Thoracic aorta (tissue), 2 donors: ENCODE results near the gene UGT1A6. TPM values are rescaled to one million over a fixed set of nuclear protein-coding genes. Genes with fewer than 3 reads are reported as not detected.
"Not testable (repeated sequence)": the region's sequence is repeated elsewhere in the genome, so short reads cannot be mapped to it uniquely, and the experiment has no call there.

Experiments used
- ATAC-seq: fragments of 150-250 bp; one replicate; pipeline ENCODE4 v1.8.0; 2017; ENCODE audit warnings: low read depth; ENCODE audit not compliant: insufficient number of reproducible peaks, low FRiP score
- DNase-seq: peaks from one replicate; pipeline ENCODE4 v3.0.0-alpha.2; 2020; ENCODE audit warnings: low spot score
- H3K27ac ChIP-seq, 2 donors: fragments of 200-600 bp; sonication (generic); 1 replicate in 1 of 2; 2 replicates in 1 of 2; pipeline ENCODE4 v1.5.1; 2016; ENCODE audit warnings: mild to moderate bottlenecking in 2 of 2, moderate library complexity in 2 of 2
- H3K27me3 ChIP-seq: fragments of 200-600 bp; sonication (generic); replicated peaks from 2 replicates; pipeline ENCODE4 v1.6.0; 2016; ENCODE audit warnings: mild to moderate bottlenecking; ENCODE audit not compliant: insufficient read depth
- H3K36me3 ChIP-seq: fragments of 200-600 bp; sonication (generic); one replicate; pipeline ENCODE4 v1.5.1; 2016
- H3K4me1 ChIP-seq, 2 donors: fragments of 200-600 bp; sonication (generic); 1 replicate in 1 of 2; 2 replicates in 1 of 2; pipeline versions ENCODE4 v1.5.1 to v1.6.0; 2016; ENCODE audit warnings: low read depth in 2 of 2, mild to moderate bottlenecking in 1 of 2; ENCODE audit not compliant: control insufficient read depth in 1 of 2
- H3K4me3 ChIP-seq: fragments of 200-600 bp; sonication (generic); 2 replicates; pipeline ENCODE4 v1.5.1; 2016; ENCODE audit warnings: mild to moderate bottlenecking
- H3K9me3 ChIP-seq: fragments of 200-600 bp; sonication (generic); 2 replicates; pipeline ENCODE4 v1.5.1; 2016
- total RNA-seq, 2 donors: library from RNA; depleted of rRNA; stranded (reverse); fragments of >200 nt; gene quantifications; one replicate each; pipeline versions ENCODE4 v1.1.0 to v1.2.3, GENCODE V29; 2016
- TF ChIP-seq, protein P1 (sequence below): fragments of 200-600 bp; sonication (generic); IDR thresholded peaks from one replicate; pipeline ENCODE4 v1.5.1; 2019; ENCODE audit warnings: antibody characterized with exemption

UGT1A6 gene
- total RNA-seq, 2 donors from 2014 or later: not detected

GRCh38 chr2:233746475-233747282, 54.0 kb downstream of the UGT1A6 start:
- Histone ChIP-seq H3K4me1 (no peaks in the 10 kb centered on the region), H3K27ac (no peak overlapping the region), H3K4me3 (no peak overlapping the region), H3K36me3 (no peaks in the 10 kb centered on the region), H3K27me3 (no peaks in the 10 kb centered on the region), H3K9me3 (no peaks in the 10 kb centered on the region)
- DNase-seq (no peak), ATAC-seq (no peak)
- TF ChIP-seq, protein P1, sequence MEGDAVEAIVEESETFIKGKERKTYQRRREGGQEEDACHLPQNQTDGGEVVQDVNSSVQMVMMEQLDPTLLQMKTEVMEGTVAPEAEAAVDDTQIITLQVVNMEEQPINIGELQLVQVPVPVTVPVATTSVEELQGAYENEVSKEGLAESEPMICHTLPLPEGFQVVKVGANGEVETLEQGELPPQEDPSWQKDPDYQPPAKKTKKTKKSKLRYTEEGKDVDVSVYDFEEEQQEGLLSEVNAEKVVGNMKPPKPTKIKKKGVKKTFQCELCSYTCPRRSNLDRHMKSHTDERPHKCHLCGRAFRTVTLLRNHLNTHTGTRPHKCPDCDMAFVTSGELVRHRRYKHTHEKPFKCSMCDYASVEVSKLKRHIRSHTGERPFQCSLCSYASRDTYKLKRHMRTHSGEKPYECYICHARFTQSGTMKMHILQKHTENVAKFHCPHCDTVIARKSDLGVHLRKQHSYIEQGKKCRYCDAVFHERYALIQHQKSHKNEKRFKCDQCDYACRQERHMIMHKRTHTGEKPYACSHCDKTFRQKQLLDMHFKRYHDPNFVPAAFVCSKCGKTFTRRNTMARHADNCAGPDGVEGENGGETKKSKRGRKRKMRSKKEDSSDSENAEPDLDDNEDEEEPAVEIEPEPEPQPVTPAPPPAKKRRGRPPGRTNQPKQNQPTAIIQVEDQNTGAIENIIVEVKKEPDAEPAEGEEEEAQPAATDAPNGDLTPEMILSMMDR: no peak

DNA sequence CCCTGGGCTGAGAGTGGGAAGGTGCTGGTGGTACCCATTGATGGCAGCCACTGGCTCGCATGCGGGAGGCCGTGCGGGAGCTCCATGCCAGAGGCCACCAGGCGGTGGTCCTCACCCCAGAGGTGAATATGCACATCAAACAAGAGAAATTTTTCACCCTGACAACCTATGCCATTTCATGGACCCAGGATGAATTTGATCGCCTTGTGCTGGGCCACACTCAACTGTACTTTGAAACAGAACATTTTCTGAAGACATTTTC, 54.5 kb downstream of the UGT1A6 start:
- DNase-seq (no peak), ATAC-seq (no peak)
- Histone ChIP-seq H3K36me3 (no peaks in the 10 kb centered on the region), H3K27ac (no peak overlapping the region), H3K9me3 (no peaks in the 10 kb centered on the region), H3K4me3 (no peak overlapping the region), H3K27me3 (no peaks in the 10 kb centered on the region), H3K4me1 (no peaks in the 10 kb centered on the region)
- TF ChIP-seq, protein P1: no peak

DNA sequence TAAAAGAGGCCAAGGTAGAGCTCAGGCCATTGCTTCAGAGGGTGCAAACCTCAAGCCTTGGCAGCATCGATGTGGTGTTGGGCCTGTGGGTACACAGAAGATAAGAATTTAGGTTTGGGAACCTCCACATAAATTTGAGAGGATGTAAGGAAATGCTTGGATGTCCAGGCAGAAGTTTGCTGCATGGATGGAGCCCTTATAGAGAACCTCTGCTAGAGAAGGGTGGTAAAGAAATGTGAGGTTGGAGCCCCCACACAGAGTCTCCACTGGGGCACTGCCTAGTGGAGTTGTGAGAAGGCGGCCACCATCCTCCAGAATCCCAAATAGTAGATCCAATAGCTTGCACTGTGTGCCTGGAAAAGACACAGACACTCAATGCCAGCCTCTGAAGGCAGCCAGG, 58.0 kb downstream of the UGT1A6 start:
- not testable (repeated sequence) for H3K27me3 ChIP-seq, H3K27ac ChIP-seq, H3K4me3 ChIP-seq, H3K9me3 ChIP-seq, DNase-seq, H3K4me1 ChIP-seq, ATAC-seq, H3K36me3 ChIP-seq

DNA sequence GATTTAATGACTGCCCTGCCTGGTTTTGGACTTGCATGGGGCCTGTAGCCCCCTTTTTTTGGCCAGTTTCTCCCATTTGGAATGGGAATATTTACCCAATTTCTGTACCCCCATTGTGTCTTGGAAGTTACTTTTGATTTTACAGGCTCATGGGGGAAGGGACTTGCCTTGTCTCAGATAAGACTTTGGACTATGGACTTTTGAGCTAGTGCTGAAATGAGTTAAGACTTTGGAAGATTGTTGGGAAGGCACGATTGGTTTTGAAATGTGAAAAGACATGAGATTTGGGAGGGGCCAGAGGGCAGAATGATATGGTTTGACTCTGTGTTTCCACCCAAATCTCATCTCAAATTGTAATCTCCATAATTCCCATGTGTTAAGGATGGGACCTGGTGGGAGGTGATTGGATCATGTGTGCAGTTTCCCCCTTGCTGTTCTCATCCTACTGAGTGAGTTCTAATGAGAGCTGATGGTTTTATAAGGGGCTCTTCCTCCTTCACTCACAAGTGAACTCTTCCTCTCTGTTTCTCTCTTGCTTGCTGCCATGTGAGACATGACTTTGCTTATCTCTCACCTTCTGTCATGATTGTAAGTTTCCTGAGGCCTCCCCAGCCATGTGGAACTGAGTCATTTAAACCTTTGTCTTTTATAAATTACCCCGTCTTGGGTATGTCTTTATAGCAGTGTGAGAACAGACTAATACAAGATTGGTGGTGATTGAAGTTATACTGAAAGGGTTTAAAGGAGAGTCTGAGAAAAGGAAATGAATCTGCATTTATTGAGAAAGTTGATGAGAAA, 58.7 kb downstream of the UGT1A6 start:
- ATAC-seq, H3K36me3 ChIP-seq, H3K9me3 ChIP-seq, H3K27ac ChIP-seq, H3K4me3 ChIP-seq, H3K27me3 ChIP-seq, DNase-seq, H3K4me1 ChIP-seq: not testable (repeated sequence)

DNA sequence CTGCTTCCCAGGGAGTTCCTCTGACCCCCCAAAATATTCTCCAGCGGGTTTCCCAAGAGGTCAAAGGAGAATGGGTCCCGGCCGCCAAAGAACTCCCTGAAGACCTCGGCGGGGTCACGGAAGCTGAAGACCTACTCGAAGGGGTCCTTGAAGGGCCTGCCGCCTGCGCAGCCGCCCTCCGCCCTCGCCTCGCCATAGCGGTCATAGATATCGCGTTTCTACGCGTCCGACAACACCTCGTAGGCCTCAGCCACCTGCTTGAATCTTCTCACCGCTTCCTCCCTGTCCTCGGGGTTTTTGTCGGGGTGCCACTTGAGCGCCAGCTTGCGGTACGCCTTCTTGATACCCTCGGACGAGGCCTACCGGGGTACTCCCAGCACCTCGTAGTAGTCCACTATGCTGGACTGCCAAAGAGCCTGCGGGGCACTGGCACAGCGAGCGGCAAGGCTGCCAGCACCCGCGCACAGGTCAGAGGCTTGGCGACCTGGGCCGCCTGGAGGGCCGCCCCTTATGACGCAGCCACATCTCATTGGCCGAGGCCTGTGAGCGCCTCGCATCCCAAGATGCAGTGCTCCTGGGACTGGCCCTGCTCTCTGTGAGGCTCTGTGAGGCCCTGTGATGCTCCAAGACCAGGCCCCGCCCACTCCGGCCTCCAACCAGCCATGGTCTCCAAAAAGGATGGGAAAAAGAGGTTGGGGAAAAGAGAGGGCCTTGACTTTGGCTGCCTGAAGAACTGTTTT, 62.4 kb downstream of the UGT1A6 start:
- Histone ChIP-seq H3K27ac (no peak overlapping the region), H3K27me3 (no peaks in the 10 kb centered on the region), H3K4me1 (no peaks in the 10 kb centered on the region), H3K36me3 (no peaks in the 10 kb centered on the region), H3K9me3 (no peaks in the 10 kb centered on the region), H3K4me3 (no peak overlapping the region)
- DNase-seq (no peak), ATAC-seq (no peak)
- TF ChIP-seq, protein P1: no peak
